K562 (cell line): Measurements from ENCODE around the gene TUBB4B. TPM values are rescaled to one million over a fixed set of nuclear protein-coding genes. Genes with fewer than 3 reads are reported as not detected.
A peak's percentile ranks its signal among the peaks of the same experiment; 100 is the strongest.

Experiments
- ARID3A ChIP-seq: IDR thresholded peaks from 2 replicates; pipeline ENCODE4 v1.6.1; 2012; ENCODE audit warnings: low read depth, low read length, improper control_type of control experiment, borderline replicate concordance
- ATF3 ChIP-seq, 2 experiments: fragments of 450-650 bp in 1 of 2; sonication (generic) in 1 of 2; formaldehyde crosslinking in 1 of 2; IDR thresholded peaks in 1 of 2; conservative IDR thresholded peaks in 1 of 2; 2 replicates each; pipeline versions ENCODE4 v1.6.1 to v1.8.1; 2016 to 2023; ENCODE audit warnings: mild to moderate bottlenecking in 2 of 2, moderate library complexity in 2 of 2, inconsistent platforms in 1 of 2, missing genetic modification reagents in 1 of 2
- CREM ChIP-seq: IDR thresholded peaks from 2 replicates; pipeline ENCODE4 v1.6.1; 2014; ENCODE audit warnings: antibody characterized with exemption, low read depth
- KLF6 ChIP-seq: fragments of 250-450 bp; sonication (Bioruptor Pico); IDR thresholded peaks from 2 replicates; pipeline ENCODE4 v1.4.0; 2020; ENCODE audit warnings: mild to moderate bottlenecking, moderate library complexity, borderline replicate concordance
- POLR2H ChIP-seq: IDR thresholded peaks from 2 replicates; pipeline ENCODE4 v1.6.1; 2016; ENCODE audit warnings: missing genetic modification characterization, low read depth, mild to moderate bottlenecking, control low read depth, missing compliant biosample characterization, moderate library complexity
- SMAD4 ChIP-seq: fragments of 250-450 bp; sonication (Bioruptor Pico); conservative IDR thresholded peaks from 2 replicates; pipeline ENCODE4 v1.8.0; 2021; ENCODE audit warnings: inconsistent platforms, mild to moderate bottlenecking, moderate library complexity
- TCF3 ChIP-seq: sonication (generic); formaldehyde crosslinking; IDR thresholded peaks from 2 replicates; pipeline ENCODE4 v1.4.0; 2020; ENCODE audit warnings: mild to moderate bottlenecking, missing genetic modification reagents
- ZBTB40 ChIP-seq, 2 experiments: fragments of 450-650 bp in 1 of 2; sonication (generic) in 1 of 2; formaldehyde crosslinking in 1 of 2; IDR thresholded peaks; 2 replicates each; pipeline versions ENCODE4 v1.7.1 to v1.9.0; 2016 to 2022; ENCODE audit warnings: inconsistent platforms in 1 of 2, mild to moderate bottlenecking in 1 of 2, missing genetic modification reagents in 1 of 2
- ZNF511 ChIP-seq: sonication (generic); formaldehyde crosslinking; IDR thresholded peaks from 2 replicates; pipeline ENCODE4 v1.8.0; 2022; ENCODE audit warnings: mild to moderate bottlenecking, missing genetic modification reagents
- ZNF644 ChIP-seq: fragments of 200-800 bp; sonication (Bioruptor generic); IDR thresholded peaks from 2 replicates; pipeline ENCODE4 v1.6.1; 2016; ENCODE audit warnings: low read depth, missing genetic modification characterization, missing compliant biosample characterization
- polyA plus RNA-seq, 8 experiments: library from polyadenylated mRNA; depleted of rRNA in 4 of 8; stranded (reverse) in 5 of 8; unstranded in 3 of 8; fragments of >200 nt; fragmentation: Nextera tagmentation in 2 of 8; fragmentation: Illumina TruSeq in 1 of 8; extraction: Ambion mirVana in 2 of 8; extraction: Trizol in 1 of 8; gene quantifications; 2 replicates each; pipeline versions ENCODE4 v1.2.1 to v1.2.3, GENCODE V29; 2011 to 2014; ENCODE audit warnings: inconsistent platforms in 1 of 8, missing spikeins in 1 of 8
- total RNA-seq, 7 experiments: library from RNA; depleted of rRNA in 6 of 7; stranded (reverse); fragments of >200 nt in 6 of 7; fragmentation: Illumina TruSeq in 2 of 7; extraction: Trizol in 2 of 7; gene quantifications; 2 replicates each; pipeline versions ENCODE4 v1.2.1 to v1.2.3, GENCODE V29; 2011 to 2021; ENCODE audit warnings: low replicate concordance in 1 of 7

TUBB4B gene
- total and polyA plus RNA-seq, 9 of the 15 experiments (the other 6 are each of a cell fraction or from before 2014, with no cell fraction given): 24.1 to 443 (median 268) TPM

- TF ChIP-seq ZBTB40 (IDR thresholded peaks at IDR 0.05) (peak; percentile 69; the same call in 1 of the 2 replicates), ZBTB40 (CRISPR knock-in tag; IDR thresholded peaks at IDR 0.05) (no peak), ZNF644 (no peak), TCF3 (no peak), CREM (peak; percentile 71), SMAD4 (CRISPR knock-in tag) (peak; percentile 56), KLF6 (CRISPR knock-in tag) (no peak), ZNF511 (CRISPR knock-in tag) (peak; percentile 79), POLR2H (tag) (peak; percentile 99), ARID3A (peak; percentile 88; the same call in 1 of the 2 replicates), ATF3 (IDR thresholded peaks at IDR 0.05) (no peak), ATF3 (CRISPR knock-in tag; conservative IDR thresholded peaks at IDR 0.05) (0 out of 2 replicates have a peak, but pooled peaks have one; percentile 40)
Measured at GRCh38 chr9:137240841-137241489, at the start of gene TUBB4B (continued).
